Upper lobe of right lung (tissue), 1 donor: ENCODE data around the gene CAMKK1. TPM values are rescaled to one million over a fixed set of nuclear protein-coding genes. Genes with fewer than 3 reads are reported as not detected.
"Not testable (repeated sequence)": the region's sequence is repeated elsewhere in the genome, so short reads cannot be mapped to it uniquely, and the experiment has no call there.

ENCODE experiments used
- ATAC-seq: fragments of 200-7000 bp; cut with Tn5 transposase; one replicate; pipeline ENCODE4 v1.9.1; 2020; ENCODE audit warnings: mild to moderate bottlenecking, moderate library complexity
- DNase-seq: peaks from one replicate; pipeline ENCODE4 v3.0.0-alpha.2; 2020
- H3K27ac ChIP-seq: fragments of 200-600 bp; one replicate; pipeline ENCODE4 v1.8.0; 2022
- H3K27me3 ChIP-seq: fragments of 200-600 bp; one replicate; pipeline ENCODE4 v1.8.0; 2022; ENCODE audit warnings: mild to moderate bottlenecking
- H3K36me3 ChIP-seq: fragments of 200-600 bp; one replicate; pipeline ENCODE4 v1.8.0; 2022
- H3K4me1 ChIP-seq: fragments of 200-600 bp; one replicate; pipeline ENCODE4 v1.8.0; 2022
- H3K4me3 ChIP-seq: fragments of 200-600 bp; one replicate; pipeline ENCODE4 v1.8.0; 2022; ENCODE audit warnings: mild to moderate bottlenecking
- H3K9me3 ChIP-seq: fragments of 200-600 bp; one replicate; pipeline ENCODE4 v1.8.0; 2022
- intact Hi-C: fragments of 100-400 bp; cut with DNase I; formaldehyde crosslinking; loops from one replicate; pipeline ENCODE4 v1.11.0; 2022
- total RNA-seq: library from RNA; stranded (reverse); fragmentation: NEBNext Ultra II Directional; extraction: Animal tissue kit (Norgen Biotek cat#: 25700); gene quantifications from one replicate; pipeline ENCODE4 v1.2.1, GENCODE V29; 2021
- TF ChIP-seq, protein P1 (sequence below): fragments of 200-600 bp; IDR thresholded peaks from one replicate; pipeline ENCODE4 v1.8.0; 2022; ENCODE audit warnings: antibody characterized with exemption
- donor health status: DM: no; HTN: yes; CAD: no; lungs with severe emphysema.

The CAMKK1 gene
- total RNA-seq, 1 donor from 2014 or later = 10.1 TPM

- intact Hi-C loops = no loop called here
- peak; percentile 96 for DNase-seq
- H3K4me3 ChIP-seq = peak within 1 kb of the TSS; percentile 86
- TF ChIP-seq, protein P1, sequence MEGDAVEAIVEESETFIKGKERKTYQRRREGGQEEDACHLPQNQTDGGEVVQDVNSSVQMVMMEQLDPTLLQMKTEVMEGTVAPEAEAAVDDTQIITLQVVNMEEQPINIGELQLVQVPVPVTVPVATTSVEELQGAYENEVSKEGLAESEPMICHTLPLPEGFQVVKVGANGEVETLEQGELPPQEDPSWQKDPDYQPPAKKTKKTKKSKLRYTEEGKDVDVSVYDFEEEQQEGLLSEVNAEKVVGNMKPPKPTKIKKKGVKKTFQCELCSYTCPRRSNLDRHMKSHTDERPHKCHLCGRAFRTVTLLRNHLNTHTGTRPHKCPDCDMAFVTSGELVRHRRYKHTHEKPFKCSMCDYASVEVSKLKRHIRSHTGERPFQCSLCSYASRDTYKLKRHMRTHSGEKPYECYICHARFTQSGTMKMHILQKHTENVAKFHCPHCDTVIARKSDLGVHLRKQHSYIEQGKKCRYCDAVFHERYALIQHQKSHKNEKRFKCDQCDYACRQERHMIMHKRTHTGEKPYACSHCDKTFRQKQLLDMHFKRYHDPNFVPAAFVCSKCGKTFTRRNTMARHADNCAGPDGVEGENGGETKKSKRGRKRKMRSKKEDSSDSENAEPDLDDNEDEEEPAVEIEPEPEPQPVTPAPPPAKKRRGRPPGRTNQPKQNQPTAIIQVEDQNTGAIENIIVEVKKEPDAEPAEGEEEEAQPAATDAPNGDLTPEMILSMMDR = peak; percentile 96
- H3K36me3 ChIP-seq = peaks cover 17% of the 10 kb centered on the region
- H3K27me3 ChIP-seq = no peaks in the 10 kb centered on the region
- ATAC-seq = peak; percentile 99
- peaks cover 19% of the 10 kb centered on the region for H3K4me1 ChIP-seq
- H3K27ac ChIP-seq = peak within 1 kb of the TSS; percentile 93
- no peaks in the 10 kb centered on the region for H3K9me3 ChIP-seq
These were observed 47.0 kb downstream of the CAMKK1 start, which contains the start of gene NCBP3 for GRCh38 chr17:3845621-3846436. NCBP3 (minus strand) TSS chr17:3846246; CDS start chr17:3846223, 23 bp downstream.

DNA sequence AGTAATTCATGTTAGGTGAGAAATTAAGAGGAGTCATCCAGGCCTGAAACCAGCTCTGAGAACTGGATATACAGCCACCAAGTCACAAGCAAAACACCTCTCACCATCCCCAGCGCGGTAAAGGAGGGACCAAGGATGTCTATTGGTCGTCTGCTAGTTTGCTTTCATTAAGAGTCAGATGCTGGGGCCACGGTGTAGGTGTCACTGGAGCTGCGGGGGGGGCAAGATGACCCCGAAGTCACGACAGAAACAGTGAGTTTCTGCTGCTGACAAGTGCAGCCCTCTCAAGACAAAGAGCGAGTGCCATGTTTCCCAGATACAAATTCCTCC, 47.6 kb downstream of the CAMKK1 start:
- TF ChIP-seq, protein P1 = no peak
- ATAC-seq = no peak
- intact Hi-C loops = no loop called here

DNA sequence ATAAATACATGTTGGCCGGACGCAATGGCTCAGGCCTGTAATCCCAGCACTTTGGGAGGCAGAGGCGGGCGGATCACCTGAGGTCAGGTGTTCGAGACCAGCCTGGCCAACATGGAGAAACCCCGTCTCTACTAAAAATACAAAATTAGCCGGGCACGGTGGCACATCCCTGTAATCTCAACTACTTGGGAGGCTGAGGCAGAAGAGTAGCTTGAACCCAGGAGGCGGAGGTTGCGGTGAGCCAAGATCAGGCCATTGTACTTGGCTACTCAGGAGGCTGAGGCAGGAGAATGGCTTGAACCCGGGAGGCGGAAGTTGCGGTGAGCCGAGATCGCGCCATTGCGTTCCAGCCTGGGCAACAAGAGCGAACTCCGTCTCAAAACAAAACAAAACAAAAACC, 48.3 kb downstream of the CAMKK1 start:
- Histone ChIP-seq H3K36me3 (peaks cover 29% of the 10 kb centered on the region), H3K4me1 (peaks cover 19% of the 10 kb centered on the region)
- ATAC-seq, H3K4me3 ChIP-seq, intact Hi-C loops, H3K27ac ChIP-seq, H3K27me3 ChIP-seq, H3K9me3 ChIP-seq, DNase-seq: not testable (repeated sequence)

More for the DNA sequence above, 47.6 kb downstream of the CAMKK1 start:
- no peaks in the 10 kb centered on the region for H3K27me3 ChIP-seq
- peaks cover 22% of the 10 kb centered on the region for H3K36me3 ChIP-seq
- H3K27ac ChIP-seq = peak overlapping the region; percentile 93
- peaks cover 19% of the 10 kb centered on the region for H3K4me1 ChIP-seq
- H3K9me3 ChIP-seq = no peaks in the 10 kb centered on the region
- peak overlapping the region; percentile 86 for H3K4me3 ChIP-seq
- DNase-seq = no peak

DNA sequence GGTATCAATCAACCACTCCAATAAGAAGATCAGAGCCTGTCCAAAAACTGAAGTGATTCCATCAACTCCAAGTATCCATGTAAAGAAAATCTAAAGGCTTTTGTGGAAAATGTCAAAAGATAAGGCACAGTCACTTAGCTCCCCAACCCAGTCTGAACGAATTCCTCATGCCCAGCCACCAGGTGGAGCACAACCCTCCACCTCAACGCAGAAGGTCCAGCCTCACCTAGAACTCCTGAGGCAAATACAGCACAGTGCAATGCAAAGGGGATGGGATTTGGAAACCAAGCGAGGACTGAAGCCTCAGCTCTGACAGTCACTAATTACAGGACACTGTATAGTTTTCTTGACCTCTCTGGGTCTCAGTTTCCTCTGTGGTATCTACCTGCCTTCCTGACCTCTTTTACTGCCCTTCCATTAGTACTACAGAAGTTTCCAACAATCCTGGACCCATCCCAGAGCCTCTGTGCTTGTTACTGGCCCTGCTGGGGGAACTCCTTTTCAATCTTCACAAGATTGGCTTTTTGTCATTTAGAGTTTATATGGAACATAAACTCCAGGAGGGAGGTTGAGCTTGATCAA, 48.8 kb downstream of the CAMKK1 start:
- no peak overlapping the region for H3K4me3 ChIP-seq
- intact Hi-C loops = no loop called here

DNA sequence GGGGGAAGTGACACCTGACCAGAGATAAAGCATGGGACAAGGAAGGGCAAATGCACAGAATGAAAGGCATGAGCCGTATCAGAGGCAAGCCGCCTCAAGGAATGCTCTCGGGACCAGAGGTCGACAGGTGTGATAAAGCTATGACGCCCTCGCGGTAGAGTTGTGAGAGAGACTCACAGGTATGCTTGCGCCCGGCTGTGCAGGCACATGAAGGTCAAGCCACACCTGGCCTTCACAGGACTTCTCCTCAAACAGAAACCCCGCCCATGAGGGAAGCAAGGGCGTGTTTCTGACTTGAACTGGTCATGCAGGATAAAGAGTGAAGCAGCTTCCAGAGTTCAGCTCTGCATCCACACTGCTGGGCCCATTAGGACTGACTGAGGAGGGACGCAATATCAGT, 54.6 kb downstream of the CAMKK1 start:
- peaks cover 8% of the 10 kb centered on the region for H3K4me1 ChIP-seq
- DNase-seq (no peak), ATAC-seq (peak; percentile 59)
- H3K9me3 ChIP-seq = no peaks in the 10 kb centered on the region
- no peak overlapping the region for H3K27ac ChIP-seq
- H3K4me3 ChIP-seq = no peak overlapping the region
- intact Hi-C loops = no loop called here
- TF ChIP-seq, protein P1 = no peak
- H3K27me3 ChIP-seq = no peaks in the 10 kb centered on the region
- peaks cover 89% of the 10 kb centered on the region for H3K36me3 ChIP-seq

More for the DNA sequence above, 48.8 kb downstream of the CAMKK1 start:
- Histone ChIP-seq H3K9me3 (no peaks in the 10 kb centered on the region), H3K36me3 (peaks cover 34% of the 10 kb centered on the region), H3K4me1 (peaks cover 19% of the 10 kb centered on the region), H3K27me3 (no peaks in the 10 kb centered on the region), H3K27ac (no peak overlapping the region)
- ATAC-seq (peak; percentile 13), DNase-seq (no peak)
- TF ChIP-seq, protein P1 = peak; percentile 48

DNA sequence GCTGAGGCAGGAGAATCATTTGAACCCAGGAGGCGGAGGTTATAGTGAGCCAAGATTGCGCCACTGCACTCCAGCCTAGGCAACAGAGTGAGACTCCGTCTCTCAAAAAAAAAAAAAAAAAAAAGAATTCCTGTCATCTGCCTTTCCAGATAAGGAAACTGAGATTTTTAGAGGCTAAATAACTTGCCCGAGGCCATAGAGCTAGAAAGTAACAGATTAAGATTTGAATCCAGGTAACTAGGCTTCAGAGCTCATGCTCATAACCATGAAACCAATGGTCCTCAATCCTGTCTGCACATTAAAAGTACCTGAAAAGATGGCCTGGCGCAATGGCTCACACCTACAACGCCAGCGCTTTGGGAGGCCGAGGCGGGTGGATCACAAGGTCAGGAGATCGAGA, 56.3 kb downstream of the CAMKK1 start:
- Histone ChIP-seq H3K4me1 (peaks cover 8% of the 10 kb centered on the region), H3K36me3 (peaks cover 82% of the 10 kb centered on the region), H3K4me3 (no peak overlapping the region), H3K27ac (no peak overlapping the region), H3K27me3 (no peaks in the 10 kb centered on the region), H3K9me3 (no peaks in the 10 kb centered on the region)
- intact Hi-C loops = no loop called here
- DNase-seq (no peak), ATAC-seq (no peak)
- TF ChIP-seq, protein P1 = no peak
